Raji (cell line): ENCODE data around the gene RRBP1.

Experiments
- POLR2A ChIP-seq: IDR thresholded peaks from 2 replicates; pipeline ENCODE4 v1.6.1; 2011; ENCODE audit warnings: low read depth, low read length, control low read depth; ENCODE audit not compliant: insufficient read depth

RRBP1 gene

GRCh38 chr20:17661121-17661744 lies 20.8 kb downstream of the RRBP1 start:
- no peak for TF ChIP-seq POLR2A

- 0 out of 2 replicates have a peak, but pooled peaks have one; percentile 17 for TF ChIP-seq POLR2A
Measured at GRCh38 chr20:17660667-17661066, 21.4 kb downstream of the RRBP1 start.

DNA sequence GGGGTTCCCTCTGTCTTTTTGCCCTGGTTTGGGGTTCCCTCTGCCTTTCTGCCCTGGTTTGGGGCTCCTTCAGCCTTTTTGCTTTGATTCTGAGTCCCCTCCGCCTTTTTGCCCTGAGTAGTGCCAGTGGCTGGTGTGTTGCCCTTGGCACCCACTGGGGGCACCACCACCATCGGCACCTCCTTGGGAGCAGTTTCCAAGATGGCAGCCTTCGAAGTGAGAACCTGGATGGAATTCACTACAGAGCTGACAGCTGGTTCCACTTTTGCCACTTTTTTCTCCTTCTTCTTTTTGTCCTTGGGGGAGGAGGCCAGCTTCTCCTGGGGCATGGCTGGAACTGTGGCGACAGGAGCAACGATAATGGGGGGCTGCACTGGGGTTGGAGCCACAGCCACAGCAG lies 22.2 kb downstream of the RRBP1 start:
- no peak for TF ChIP-seq POLR2A

DNA sequence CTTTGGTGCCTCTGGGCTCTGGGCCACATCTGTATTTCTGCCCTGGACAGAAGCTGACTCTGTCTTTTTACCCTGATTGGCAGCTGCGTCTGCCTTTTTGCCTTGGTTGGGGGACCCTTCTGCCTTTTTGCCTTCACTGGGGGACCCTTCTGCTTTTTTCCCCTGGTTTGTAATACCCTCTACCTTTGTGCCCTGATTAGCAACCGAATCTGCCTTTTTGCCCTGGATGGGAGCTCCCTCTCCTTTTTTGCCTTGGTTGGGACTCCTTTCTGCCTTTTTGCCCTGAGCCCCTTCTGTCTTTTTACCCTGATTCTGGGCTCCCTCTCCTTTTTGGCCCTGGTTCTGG lies 23.4 kb downstream of the RRBP1 start:
- TF ChIP-seq POLR2A: no peak

DNA sequence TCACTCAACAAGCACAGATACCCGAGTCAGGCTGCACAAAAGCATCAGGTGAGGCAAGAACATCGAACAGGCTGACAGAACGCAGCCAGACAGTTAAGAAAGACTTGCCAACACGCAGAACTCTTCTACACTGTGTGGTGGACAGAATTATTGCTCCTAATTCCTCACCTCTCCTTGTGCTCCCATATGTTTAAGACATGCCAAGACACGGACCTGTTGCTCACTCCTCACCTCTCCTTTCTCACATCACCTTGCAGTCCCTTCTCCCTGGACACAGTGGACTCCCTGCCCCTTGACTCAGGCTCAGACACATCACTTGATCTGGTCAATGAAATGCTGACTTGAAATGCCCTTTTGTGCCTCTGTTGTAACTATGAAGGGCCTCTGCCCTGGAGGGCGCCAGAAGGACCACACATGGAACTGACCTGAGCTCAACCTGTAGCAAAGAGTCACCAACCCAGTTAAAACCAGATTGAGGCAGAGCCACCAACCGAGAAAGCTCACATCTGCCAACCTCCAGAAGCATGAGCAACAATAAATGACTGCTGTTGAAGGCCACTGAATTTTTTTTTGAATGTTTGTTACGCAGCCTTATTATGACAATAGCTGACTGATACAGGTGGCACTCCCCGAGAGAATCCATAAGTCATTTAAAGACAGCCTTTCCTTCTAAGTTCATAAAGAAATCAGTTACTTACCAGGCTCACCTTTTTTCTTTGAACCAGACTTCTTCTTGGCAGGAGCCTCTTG lies 24.0 kb downstream of the RRBP1 start:
- TF ChIP-seq POLR2A: no peak

DNA sequence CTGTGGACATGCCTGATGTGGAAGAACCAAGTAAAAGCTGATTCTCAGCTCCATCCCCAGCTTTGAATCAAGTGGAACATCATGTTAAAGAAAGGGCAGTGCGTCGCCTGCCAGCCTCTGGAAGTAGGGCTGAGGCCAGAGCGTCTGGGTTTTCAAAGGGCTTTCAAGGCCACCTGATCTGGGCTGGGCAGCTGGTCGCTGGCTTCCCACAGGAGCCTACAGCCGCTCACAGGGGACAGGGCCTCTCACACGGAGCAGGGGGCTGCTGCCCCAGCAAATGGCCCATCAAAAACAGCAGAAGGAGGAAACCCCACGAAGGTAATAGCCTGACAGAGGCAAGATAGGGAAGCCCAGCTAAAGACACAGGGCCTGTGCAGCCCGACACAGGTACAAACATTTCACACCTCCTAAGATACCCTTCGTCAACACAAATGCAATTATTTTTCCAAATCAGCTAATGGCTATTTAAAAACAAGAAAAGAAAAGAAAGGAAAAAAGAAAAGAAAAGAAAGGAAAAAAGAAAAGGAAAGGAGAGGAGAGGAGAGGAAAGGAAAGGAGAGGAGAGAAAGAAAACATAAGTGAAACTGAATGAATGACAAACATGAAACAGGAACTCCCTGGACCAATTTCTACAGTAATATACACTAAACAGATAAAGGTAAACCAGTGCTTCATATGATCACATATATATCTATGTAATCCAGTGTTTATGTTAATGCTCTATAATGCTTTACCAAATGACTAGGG lies 24.8 kb downstream of the RRBP1 start:
- TF ChIP-seq POLR2A: no peak

DNA sequence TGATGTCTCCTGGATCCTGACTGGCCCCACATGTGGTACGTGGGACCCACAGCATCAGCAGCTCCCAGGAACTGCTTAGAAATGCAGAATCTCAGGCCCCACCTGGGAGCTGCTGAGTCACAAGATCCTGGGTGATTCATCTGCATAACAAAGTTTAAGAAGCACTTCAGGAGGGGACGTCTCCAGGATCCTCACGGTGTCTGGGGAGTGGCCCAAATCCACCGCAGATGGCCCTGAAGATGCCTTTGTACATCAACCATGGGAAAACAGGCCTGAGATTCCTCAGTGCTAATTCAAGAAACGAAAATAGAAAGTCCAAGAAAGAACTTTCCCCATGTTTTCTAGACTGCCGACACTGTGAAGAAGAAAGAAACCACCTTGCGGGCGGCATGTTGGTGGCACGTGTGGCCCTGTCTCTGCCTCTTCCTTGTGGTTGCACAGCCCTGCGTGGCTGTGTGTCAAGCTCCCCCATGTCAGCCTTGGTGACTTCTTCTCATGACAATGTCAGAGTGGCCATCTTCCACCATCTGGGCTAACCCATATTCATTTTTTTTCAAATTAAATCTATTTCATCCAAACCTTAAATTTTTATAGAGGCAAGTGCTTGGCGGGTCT lies 26.1 kb downstream of the RRBP1 start:
- no peak for TF ChIP-seq POLR2A

GRCh38 chr20:17655286-17655651 lies 26.8 kb downstream of the RRBP1 start:
- no peak for TF ChIP-seq POLR2A

GRCh38 chr20:17654649-17655285 lies 27.3 kb downstream of the RRBP1 start:
- no peak for TF ChIP-seq POLR2A

DNA sequence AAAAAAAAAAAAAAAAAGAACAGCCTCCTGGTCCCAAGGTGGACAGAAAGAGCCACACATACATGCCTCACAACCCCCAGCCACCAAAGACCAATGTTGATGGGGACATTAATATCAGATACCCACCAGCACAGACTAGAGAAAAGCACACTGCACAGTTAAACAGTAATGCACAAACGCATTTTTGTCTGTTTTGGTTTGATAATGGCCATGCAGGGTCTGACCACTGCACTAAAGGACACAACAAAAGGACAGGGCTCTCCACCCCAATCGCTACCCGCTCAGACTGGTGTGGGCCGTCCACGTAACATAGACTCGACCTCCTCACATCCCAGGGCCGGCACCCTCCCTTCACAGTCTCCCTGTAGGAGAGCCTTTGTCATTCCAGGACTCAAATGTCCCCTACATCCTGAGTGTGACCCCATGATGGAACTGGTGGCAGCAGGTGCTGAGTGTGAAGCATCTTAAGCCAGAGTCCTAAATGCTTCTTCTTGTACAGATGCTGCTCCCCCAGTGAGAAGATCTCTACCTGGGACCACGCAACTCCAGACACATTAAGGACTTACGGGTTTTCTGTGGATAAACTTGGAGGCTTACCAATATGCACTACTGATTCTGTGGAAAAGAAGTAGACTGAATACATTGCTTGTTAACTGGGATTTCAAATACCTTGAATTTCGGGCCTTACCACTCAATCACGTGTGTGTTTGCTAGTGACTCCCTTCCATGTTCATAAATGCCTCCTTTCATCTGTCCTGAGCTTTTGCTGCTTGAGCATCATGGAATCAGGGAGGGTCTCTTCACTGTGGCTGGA lies 28.0 kb downstream of the RRBP1 start:
- no peak for TF ChIP-seq POLR2A

GRCh38 chr20:17652411-17652810 lies 29.6 kb downstream of the RRBP1 start:
- no peak for TF ChIP-seq POLR2A

DNA sequence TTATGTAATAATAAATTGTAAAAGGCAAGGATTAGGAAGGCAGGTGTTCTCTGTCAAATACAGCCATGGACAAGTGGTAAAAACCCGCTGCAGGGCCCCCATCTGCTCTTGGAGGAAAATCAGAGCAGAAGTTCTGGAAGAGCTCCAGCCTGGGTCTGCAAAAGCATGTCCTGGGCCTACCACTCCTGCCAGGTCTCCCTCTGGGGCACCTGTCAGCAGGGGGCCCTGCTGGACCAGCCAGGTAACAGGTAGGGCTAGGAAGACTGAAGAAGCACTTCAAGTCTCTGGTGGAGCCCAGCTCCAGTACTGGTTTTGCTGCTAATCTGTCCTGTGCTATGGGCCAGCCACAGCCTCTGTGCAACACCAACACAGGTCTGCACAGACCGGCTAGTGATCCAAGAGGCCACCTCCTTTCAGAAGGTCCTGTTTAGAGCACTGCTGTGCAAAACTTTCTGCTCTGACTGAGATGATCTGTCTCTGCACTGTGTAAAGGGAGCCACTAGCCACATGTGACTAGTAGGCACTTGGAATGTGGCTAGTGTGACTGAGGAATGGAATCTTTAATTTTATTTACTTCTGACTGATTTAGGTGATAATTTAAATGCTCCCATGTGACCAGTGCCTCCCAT lies 30.2 kb downstream of the RRBP1 start:
- TF ChIP-seq POLR2A: no peak

- TF ChIP-seq POLR2A: no peak
Measured at GRCh38 chr20:17651129-17651759, 30.8 kb downstream of the RRBP1 start.
